ENCODE data around the gene VPS13C.

Gene VPS13C

DNA sequence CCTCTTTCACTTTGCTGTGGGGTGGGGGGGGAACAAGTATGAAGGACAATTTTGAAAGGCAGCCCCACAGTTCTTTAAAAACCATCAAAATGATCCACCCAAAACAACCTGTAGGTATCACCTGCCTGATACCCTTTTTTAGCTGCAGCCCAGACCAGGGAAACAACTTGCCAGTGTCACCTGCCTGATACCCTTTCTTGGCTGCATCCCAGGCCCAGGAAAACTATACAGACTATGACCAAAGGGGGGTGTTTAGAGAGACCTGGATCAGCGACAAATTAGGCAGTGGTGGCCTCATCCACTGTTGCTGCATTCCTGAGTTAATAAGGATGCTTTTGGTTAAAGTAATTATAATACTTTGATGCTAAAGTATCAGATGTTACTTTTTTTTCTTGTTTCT is 122.0 kb downstream of the VPS13C start:
- no peak for DNase-seq (ENCODE audit: low read depth in 2 of 2, low spot score in 1 of 2)

DNA sequence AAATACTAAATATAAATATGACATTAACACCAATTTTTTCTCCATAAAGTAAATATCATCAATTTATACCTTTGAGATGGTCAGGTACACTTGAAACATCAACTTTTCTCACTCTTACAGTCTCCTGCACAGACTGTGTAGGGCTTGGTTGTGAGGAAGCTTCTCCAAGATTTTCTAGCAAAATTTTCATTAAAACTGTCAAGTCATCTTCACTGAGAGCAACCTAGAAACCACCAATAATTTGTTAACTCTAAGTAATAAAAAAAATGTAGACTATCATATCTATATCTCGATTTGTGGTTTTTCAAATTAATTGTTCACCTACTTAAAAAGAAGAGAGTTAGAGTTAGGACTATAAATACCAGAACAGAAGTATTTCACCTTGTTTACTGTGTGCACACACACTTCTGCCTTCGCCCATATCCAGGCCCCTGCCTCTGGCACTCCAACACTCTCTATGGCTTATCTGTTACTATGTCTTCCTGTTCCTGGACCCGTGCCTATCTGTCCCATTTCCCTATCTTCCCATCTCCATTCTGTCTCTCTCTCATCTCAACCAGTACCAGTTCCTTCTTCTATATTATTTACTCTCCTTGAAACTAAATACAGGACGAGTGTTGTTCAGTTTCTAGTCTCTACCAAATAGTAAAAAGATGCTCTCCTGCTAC is 123.6 kb downstream of the VPS13C start:
- DNase-seq (ENCODE audit: low read depth in 2 of 2, low spot score in 1 of 2) = no peak

DNA sequence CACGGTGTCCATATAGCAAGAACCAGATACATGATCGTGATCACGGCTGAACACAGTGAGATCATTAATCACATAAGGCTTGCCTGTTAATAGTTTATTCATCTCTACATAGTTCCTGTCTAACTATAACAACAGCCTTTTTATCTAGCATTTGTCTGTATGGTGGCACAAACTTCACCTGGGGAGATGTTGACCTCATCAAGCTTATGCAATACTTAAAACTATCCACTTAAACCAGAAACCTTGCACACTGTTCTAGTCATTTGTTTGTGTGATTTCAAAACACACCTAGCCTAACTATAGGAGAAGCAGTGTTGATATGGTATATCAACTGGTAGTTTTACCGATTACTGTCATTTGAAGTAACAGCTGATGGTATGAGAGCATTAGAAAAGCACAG is 124.8 kb downstream of the VPS13C start:
- DNase-seq (ENCODE audit: low read depth in 2 of 2, low spot score in 1 of 2) = no peak

DNA sequence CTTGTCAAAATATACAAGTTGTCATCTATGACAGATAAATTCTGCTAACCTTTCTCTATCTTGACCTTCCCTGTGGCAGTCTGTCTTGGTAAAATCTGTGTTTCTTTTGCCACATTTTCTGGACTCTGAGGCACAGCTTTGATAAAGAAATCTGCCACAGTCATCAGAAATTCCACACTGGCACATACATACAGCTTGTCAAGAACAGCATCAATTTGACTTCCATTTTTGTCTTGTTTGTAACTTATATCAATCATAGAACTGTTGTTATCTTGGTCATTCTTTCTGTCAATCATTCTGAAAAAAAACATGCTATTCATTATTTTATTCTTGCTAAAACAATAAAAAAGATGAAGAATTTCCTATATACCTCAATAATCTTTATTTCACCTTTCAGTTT is 130.8 kb downstream of the VPS13C start:
- no peak for DNase-seq (ENCODE audit: low read depth in 2 of 2, low spot score in 1 of 2)

DNA sequence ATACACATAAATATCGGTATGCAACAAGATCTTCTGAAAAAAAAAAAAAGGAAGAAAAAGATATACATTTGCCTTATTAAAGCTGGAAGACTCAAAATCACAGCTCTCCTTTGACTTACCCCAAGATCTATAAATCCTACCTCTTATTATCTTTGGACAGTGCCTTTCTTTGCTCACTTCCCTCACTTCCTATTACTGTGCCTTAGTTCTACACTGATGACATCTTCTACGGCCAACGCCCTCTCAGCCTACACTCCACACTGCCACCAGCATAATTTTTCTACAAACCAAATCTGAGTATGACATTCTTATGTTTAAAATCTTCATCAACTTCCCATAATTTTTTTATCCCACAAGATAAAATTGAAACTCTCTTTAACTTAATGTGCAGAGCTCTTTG is 137.1 kb downstream of the VPS13C start:
- no peak for DNase-seq (ENCODE audit: low read depth in 2 of 2, low spot score in 1 of 2)

DNA sequence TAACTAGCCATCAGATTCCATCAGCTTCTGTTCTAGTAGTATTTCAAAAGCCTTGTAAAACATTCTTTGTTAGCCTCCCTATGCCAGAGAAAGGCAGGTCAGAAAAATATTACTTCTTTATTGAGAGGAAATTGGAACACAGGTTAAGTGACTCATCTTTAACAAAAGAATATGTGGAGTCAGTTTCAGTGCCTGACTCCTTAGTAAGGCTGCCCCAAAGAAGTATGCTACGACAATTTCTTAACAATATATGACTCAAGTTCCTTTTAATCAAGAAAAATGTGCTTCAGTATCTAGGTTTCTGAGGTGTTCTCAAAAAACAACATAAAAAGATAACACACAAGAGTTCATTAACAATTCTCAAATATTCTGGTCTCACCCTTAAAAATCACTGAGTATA is 139.2 kb downstream of the VPS13C start:
- no peak for DNase-seq (ENCODE audit: low read depth in 2 of 2, low spot score in 1 of 2)

DNA sequence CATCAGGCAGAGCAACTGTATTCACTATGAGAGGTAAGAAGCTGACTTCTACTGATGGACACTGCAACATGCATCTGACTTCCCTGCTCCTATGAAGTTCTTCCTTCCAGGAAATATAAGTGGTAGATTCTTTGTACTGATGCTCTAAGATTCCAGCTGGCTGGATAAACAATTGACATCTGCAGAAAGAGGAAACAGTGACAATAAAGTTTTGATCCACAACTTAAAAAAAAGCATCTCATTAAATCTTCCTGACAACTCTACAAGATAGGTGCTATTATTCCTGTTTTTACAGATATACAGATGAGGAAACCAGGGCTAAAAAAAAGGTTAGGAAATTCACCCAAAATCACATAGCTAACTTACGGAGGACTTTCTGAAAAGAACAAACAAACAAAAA is 142.8 kb downstream of the VPS13C start:
- no peak for DNase-seq (ENCODE audit: low read depth in 2 of 2, low spot score in 1 of 2)

DNA sequence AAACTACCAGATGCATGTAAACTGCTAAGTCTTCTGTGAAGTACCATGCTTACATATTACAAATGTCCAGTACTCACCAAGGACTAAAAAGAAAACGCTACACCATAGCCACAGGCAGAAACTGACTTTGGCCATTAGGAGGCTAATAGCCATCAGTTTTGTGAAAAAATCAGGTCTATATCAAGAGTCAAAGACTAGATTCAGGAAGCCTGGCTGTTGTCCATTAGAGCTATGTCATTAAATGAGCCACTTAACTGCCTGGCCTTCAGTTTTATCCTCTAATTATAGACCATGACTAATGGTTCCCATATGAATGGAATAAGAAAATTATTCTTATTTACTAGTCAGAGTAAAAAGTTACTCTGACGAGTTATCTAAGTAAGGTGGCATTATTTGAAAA is 144.1 kb downstream of the VPS13C start:
- DNase-seq (ENCODE audit: low read depth in 2 of 2, low spot score in 1 of 2) = no peak

DNA sequence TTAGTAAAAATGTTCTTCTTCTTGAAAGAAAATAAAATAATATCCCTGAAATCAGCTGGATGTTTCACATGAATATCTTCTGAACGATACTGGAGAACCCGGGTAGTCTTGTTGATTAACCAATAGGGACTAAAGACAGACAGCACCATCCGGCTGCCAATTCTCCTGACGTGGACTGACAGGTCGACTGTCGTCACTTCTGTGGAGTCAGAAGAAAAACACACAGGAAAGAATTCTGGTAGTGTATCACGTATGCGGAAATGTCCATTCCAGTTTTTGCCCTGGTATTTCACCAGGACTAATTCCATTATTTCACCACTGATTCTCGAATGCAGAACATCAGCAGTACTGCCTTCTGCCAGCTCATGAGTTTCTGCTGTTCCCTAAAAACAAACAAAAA is 144.6 kb downstream of the VPS13C start:
- DNase-seq (ENCODE audit: low read depth in 2 of 2, low spot score in 1 of 2) = no peak

DNA sequence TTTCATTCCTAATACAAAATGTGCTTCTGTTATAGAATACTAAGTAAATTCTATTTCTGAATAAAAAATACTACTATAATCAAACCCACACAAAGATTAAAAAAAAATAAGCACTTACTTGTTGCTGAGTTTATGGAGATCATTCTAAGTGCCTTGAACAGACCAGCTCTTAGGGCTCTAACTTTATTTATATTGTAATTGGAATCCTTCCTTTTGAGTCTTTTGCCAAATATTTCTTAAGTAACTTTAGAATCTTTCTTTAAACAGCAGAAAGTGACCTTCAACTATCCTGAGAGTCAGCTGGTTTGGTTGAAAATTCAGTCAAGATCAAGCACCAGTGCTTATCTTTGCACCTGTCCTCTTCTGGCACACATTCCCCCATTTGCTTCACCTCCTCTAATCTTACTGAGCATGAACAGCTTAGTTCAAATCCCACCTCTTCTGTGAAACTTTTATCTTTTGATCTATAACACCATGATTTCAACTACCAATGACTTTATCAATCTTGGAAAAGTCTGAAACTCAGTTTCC is 149.3 kb downstream of the VPS13C start:
- DNase-seq (ENCODE audit: low read depth in 2 of 2, low spot score in 1 of 2) = no peak

DNA sequence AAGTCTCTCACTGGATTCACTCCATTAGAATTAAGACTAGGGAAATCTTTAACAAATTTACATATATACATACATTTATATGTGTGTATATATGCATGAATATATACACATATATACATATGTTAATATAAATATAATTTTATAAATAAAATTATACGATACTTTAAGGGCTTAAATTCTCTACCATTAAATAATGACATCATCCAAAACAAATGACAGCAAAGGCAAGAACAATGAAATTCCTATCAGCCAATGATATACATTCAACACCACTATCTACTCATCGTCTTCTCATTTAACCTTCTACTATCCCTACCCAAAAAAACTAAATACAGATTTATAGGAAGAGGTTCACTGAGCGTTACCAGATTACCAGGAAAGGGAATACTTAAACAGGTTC is 152.0 kb downstream of the VPS13C start:
- DNase-seq (ENCODE audit: low read depth in 2 of 2, low spot score in 1 of 2) = no peak

DNA sequence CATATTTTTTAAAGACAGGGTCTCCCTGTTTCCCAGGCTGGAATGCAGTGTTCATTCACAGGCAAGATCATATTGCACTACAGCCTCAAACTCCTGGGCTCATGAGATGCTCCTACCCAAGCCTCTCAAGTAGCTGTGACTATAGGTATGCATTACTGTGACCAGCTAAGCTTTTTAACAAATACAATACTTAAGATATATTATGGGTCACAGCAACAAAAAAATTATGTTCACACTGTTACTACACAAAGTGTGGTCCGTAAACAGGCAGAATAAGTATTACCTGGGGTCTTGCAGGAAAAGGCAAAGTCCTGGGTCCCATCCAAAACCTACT is 152.5 kb downstream of the VPS13C start:
- no peak for DNase-seq (ENCODE audit: low read depth in 2 of 2, low spot score in 1 of 2)

DNA sequence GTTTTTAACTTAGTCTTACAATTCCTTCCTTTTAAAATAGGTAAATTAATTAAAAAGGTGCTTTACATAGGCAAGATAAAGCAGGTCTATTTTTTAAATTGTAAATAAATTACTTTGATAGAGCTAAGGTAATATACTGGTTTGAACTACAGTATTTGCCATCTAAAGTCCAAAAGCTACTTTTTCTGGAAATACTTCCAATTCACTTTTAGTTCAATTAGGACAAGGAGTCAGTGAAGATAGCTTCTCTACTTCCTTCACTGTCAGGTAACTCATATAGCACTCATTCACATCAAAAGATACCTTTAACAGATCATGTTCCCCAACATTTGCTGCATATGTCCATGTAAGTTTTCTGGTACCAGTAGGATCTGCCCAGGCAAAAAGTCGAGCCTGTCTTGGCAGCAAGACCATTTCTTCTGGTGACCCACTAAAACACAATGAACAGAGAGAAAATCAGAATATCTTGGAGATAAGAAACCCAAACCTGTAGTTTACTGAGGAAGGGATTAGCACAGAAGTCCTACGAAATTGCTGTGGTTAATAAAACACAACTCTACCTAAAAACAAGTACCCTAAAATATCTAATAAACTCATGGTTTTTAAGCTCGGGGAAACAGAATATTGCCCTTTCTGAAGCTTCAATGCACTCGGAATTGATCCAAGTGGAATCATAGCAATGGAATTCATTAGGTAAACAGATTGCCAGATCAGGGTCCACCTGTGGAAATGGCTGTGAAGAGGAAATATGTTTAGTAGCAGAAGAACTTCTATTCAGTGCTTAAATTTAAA is 153.1 kb downstream of the VPS13C start:
- no peak for DNase-seq (ENCODE audit: low read depth in 2 of 2, low spot score in 1 of 2)

DNA sequence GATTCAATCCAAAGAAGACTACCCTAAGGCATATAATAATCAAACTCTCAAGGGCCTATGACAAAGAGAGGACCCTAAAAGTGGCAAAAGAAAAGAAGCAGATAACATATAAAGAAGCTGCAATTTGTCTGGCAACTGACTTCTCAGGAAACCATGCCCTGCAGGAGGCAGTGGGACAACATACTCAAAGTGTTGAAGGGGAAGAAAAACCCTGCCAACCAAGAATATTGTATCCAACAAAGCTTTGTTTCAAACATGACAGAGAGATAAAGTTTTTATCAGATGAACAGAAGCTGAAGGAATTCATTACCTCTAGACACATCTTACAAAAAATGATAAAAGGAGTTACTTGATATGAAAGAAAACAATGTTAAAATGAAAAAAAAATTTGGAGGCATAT is 167.1 kb downstream of the VPS13C start:
- DNase-seq (ENCODE audit: low read depth in 2 of 2, low spot score in 1 of 2) = no peak

DNA sequence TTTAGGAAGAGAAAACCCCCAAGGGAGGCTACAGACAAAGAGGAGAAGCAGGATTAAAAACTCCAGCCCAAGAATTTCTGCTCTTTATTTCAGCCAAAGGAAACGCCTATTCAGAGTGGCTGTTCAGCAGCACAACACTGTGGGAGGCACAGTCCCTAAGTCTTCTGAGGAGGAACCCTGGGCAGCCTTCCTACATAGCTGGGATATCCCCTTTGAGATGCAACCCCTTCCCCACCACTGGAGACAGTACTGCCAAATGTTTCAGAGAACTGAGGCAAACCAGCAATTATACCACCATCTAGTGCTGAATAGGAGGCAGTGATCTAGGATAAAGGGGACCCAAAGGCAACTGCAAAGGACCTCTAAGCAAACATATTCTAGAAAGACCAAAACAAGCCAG is 168.1 kb downstream of the VPS13C start:
- DNase-seq (ENCODE audit: low read depth in 2 of 2, low spot score in 1 of 2) = no peak

DNA sequence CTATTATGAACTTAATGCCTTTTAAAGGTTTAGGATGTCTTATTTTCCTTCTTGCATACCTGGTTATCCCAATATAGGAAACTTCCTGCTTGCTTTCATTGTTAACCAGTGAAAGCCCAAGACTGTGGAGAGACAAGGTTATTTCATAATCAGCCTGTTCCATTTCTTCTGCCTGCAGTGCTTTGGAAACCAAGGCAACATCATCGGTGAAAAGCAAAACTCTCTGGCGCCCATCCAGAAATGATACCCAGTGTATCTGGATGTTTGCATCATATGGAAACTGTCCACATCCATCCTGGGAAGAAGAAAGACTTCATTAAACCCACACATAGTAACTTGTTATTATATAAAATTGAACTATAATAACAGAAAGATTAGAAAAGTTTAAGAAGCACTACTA is 170.1 kb downstream of the VPS13C start:
- DNase-seq (ENCODE audit: low read depth in 2 of 2, low spot score in 1 of 2) = no peak

DNA sequence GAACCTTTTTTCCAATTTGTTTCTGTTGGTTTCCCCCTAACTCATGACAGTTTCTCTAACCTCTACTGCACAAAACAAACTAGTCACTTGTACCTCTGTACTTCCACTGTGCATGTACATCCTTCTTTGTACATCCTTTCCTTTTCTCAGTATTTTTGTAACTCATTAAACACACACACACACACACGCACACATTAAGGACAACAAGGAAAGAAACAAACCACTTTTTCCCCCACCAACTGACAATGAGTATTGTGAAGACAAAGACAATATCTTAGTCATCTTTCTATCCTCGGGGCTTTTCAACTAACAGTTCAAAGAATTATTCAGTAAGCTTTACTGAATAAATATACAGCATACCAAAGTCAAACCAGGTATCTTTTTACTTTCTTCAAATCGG is 170.5 kb downstream of the VPS13C start:
- DNase-seq (ENCODE audit: low read depth in 2 of 2, low spot score in 1 of 2) = no peak

DNA sequence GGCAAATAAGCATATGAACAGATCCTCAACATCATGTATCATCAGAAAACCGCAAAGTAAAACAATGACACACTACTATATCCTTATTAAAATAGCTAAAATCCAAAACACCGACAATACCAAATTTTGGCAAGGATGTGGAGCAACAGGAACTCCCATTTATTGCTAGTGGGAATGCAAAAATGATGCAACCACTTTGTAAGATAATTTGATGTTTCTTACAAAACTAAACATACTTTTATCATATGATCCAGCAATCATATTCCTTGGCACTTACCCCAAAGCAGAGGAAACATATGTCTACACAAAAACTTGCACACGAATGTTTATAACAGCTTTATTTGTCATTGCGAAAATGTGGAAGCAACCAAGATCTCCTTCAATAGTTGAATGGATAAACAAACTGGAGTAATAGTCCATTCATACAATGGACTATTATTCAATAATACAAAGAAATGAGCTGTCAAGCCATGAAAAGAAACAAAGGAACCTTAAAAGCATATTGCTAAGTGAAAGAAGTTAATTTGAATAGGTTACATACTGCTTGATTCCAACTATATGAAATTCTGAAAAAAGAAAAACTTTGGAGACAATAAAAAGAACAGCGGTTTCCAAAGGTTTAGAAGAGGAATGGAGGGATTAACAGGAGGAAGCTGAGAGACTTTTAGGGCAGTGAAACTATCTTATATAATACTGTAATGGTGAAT is 172.0 kb downstream of the VPS13C start:
- DNase-seq (ENCODE audit: low read depth in 2 of 2, low spot score in 1 of 2) = no peak

DNA sequence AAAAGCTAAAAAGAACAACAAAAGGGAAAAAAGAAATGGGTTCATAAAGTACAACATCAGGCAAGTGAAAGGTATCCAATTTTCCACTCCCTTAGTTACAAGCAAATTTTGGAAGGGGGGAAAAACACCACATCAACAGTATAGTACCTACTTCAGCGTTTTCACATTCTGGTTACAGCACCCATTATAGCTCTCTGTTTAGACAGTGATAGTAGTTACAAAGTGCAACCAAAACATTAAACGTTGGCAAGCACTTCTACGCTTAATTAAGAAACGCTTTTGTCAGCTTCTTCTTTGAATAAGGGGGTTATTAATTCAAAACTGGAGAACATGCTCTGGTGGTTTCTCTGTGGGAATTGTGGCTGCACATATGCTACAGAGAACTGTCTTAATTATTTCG is 180.2 kb downstream of the VPS13C start:
- DNase-seq (ENCODE audit: low read depth in 2 of 2, low spot score in 1 of 2) = no peak

DNA sequence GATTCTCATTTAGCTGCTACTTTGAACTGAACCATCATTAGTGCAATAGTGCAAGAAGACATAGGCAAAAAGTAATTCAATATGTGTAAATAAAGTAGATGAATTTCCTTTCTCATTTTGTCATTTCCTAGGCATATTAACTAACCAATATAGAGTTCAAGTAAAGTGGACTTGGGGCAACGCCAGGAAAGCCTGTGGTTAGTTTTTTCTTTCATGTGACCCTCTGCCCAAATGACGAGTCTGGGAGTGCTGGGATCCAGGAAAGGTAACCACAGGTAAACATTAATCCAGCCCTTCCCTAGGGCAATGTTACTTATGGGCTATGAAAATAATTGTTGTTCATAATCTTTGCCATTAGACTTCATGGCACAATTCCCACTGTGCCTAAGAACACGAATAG is 181.0 kb downstream of the VPS13C start:
- no peak for DNase-seq (ENCODE audit: low read depth in 2 of 2, low spot score in 1 of 2)

DNA sequence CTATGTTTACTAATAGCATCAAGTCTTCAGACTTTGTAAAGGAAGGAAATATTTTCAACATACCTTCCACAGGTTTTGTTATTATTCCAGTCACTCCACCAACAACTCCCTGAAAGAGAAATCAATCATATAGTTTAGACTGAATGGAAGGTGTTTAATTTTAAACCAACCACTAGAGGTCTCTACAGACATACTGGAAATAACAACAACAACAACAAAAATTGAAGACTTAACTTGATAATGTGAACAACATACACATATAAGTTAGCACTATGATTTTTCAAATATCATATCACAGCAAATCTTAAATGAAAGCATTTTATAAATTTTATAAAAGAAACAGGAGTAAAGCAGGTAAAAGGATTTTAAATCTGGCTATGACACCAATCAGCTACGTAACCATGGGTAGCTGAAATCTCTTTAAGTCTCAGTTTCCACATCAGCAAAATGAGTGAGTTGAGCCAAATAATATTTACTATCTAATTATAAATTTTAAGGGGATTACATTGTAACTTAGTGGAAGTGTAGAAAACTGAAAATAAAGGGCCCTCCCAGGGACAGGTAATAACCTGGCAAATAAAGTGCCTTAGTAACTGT is 188.2 kb downstream of the VPS13C start:
- DNase-seq (ENCODE audit: low read depth in 2 of 2, low spot score in 1 of 2) = no peak

DNA sequence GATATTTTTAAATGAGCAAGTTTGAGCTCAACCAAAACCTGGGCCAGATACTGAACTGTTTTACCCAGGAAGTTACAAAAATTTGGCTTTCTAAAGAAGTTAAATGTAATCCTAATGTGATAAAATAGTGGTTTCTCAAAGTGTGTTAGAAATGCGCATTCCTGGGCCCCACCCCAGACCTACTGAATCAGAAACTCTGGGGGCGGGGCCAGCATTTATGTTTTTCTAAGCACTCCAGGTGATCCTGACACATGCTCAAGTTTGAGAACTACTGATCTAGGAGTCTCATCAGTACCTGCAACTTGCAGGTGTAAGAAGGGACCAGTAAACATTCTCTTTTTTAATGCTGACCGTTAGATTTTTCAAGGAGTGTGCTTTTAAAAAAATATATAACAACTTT is 190.6 kb downstream of the VPS13C start:
- no peak for DNase-seq (ENCODE audit: low read depth in 2 of 2, low spot score in 1 of 2)

All from stimulated activated CD8-positive, alpha-beta memory T cell treated with anti-CD3 and anti-CD28 coated beads, Interleukin-4, amount 100 ng/mL, for 1 hour (primary cell).